Caco-2 (cell line): ENCODE results near the gene ZNF350. TPM values are rescaled to one million over a fixed set of nuclear protein-coding genes. Genes with fewer than 3 reads are reported as not detected.

Experiments used
- BruUV-seq: library from RNA; stranded (reverse); fragments of 400-500 nt; replicated peaks from 2 replicates; lab custom pipeline; 2021; lab: Mats Ljungman, UMichigan
- CTCF ChIA-PET: fragments of 300-600 bp; sonication (Branson Sonifier 250); formaldehyde crosslinking; loops from one replicate; lab custom pipeline; 2022; ENCODE audit warnings: antibody characterized with exemption; lab: Charles Lee
- POLR2A ChIA-PET: fragments of 300-600 bp; sonication (Branson Sonifier 250); formaldehyde crosslinking; loops from one replicate; lab custom pipeline; 2022; ENCODE audit warnings: antibody characterized with exemption; lab: Charles Lee
- DNase-seq, 2 experiments: peaks; one replicate each; pipeline versions ENCODE4 v3.0.0 to v3.0.0-alpha.2; 2020 to 2022
- H3K27me3 ChIP-seq: replicated peaks from 2 replicates; pipeline ENCODE4 v1.6.0; 2011; ENCODE audit warnings: low read length; ENCODE audit not compliant: control insufficient read depth, insufficient read depth
- H3K36me3 ChIP-seq: 2 replicates; pipeline ENCODE4 v1.5.1; 2011; ENCODE audit warnings: low read length; ENCODE audit not compliant: control insufficient read depth, insufficient read depth
- H3K4me1 ChIP-seq: fragments of 250-450 bp; sonication (Bioruptor Pico); 2 replicates; pipeline ENCODE4 v1.5.1; 2020; ENCODE audit warnings: mild to moderate bottlenecking
- H3K4me3 ChIP-seq: 2 replicates; pipeline ENCODE4 v1.5.1; 2011; ENCODE audit warnings: low read depth, mild to moderate bottlenecking, control low read depth, low read length
- H3K9me3 ChIP-seq: fragments of 250-450 bp; sonication (Bioruptor Pico); 2 replicates; pipeline ENCODE4 v1.5.1; 2020; ENCODE audit warnings: mild to moderate bottlenecking, moderate library complexity
- H3K27ac Mint-ChIP-seq: one replicate; pipeline ENCODE4 v1.8.0; 2022; ENCODE audit warnings: mixed read lengths; ENCODE audit not compliant: unreplicated experiment
- H3K27me3 Mint-ChIP-seq: one replicate; pipeline ENCODE4 v1.8.0; 2022; ENCODE audit warnings: mixed read lengths; ENCODE audit not compliant: insufficient read depth, unreplicated experiment
- H3K36me3 Mint-ChIP-seq: one replicate; pipeline ENCODE4 v1.8.0; 2022; ENCODE audit warnings: mild to moderate bottlenecking, mixed read lengths; ENCODE audit not compliant: insufficient read depth, unreplicated experiment
- H3K4me1 Mint-ChIP-seq: one replicate; pipeline ENCODE4 v1.8.0; 2022; ENCODE audit warnings: low read depth, mixed read lengths; ENCODE audit not compliant: unreplicated experiment
- H3K4me3 Mint-ChIP-seq: one replicate; pipeline ENCODE4 v1.8.0; 2022; ENCODE audit warnings: mild to moderate bottlenecking, moderate library complexity, mixed read lengths; ENCODE audit not compliant: unreplicated experiment
- H3K9me3 Mint-ChIP-seq: one replicate; pipeline ENCODE4 v1.8.0; 2022; ENCODE audit warnings: mixed read lengths; ENCODE audit not compliant: unreplicated experiment
- CTCF ChIP-seq, 2 experiments: fragments of 200-600 bp in 1 of 2; IDR thresholded peaks; 1 replicate in 1 of 2; 2 replicates in 1 of 2; pipeline versions ENCODE4 v1.5.1 to v1.8.0; 2011 to 2022; ENCODE audit warnings: antibody characterized with exemption in 1 of 2, control low read depth in 1 of 2, inconsistent platforms in 1 of 2, low read depth in 1 of 2, low read length in 1 of 2, mild to moderate bottlenecking in 1 of 2, moderate library complexity in 1 of 2; ENCODE audit not compliant: insufficient read depth in 1 of 2, severe bottlenecking in 1 of 2, unreplicated experiment in 1 of 2
- intact Hi-C: fragments of 100-400 bp; cut with micrococcal nuclease; formaldehyde crosslinking; loops from one replicate; pipeline ENCODE4 v1.10.0; 2022; ENCODE audit not compliant: unreplicated experiment
- total RNA-seq: library from RNA; stranded (reverse); gene quantifications from 2 replicates; pipeline ENCODE4 v1.2.3, GENCODE V29; 2022

The ZNF350 gene
- total RNA-seq, 1 experiment from 2014 or later: 2.5 TPM

- H3K4me1 Mint-ChIP-seq: no peaks in the 10 kb centered on the region
- no peak for DNase-seq
- Histone ChIP-seq H3K27me3 (no peaks in the 10 kb centered on the region), H3K9me3 (peaks cover 61% of the 10 kb centered on the region), H3K36me3 (no peaks in the 10 kb centered on the region), H3K4me3 (no peak overlapping the region), H3K4me1 (no peaks in the 10 kb centered on the region)
- TF ChIP-seq CTCF (IDR thresholded peaks at IDR 0.05; ENCODE audit: insufficient read depth in 1 of 2, low read depth in 1 of 2, low read length in 1 of 2, severe bottlenecking in 1 of 2, unreplicated experiment in 1 of 2): no peak
- POLR2A ChIA-PET: no interaction called here
- H3K27ac Mint-ChIP-seq: no peak overlapping the region
- no peaks in the 10 kb centered on the region for H3K27me3 Mint-ChIP-seq
- CTCF ChIA-PET: no interaction called here
- H3K9me3 Mint-ChIP-seq: peaks cover 60% of the 10 kb centered on the region
- H3K4me3 Mint-ChIP-seq: no peak overlapping the region
- intact Hi-C loops: no loop called here
- no peaks in the 10 kb centered on the region for H3K36me3 Mint-ChIP-seq
- BruUV-seq: no TSS peak
These were observed 67.0 kb downstream of the ZNF350 start for GRCh38 chr19:51919606-51920005.

GRCh38 chr19:51916167-51916566, 70.5 kb downstream of the ZNF350 start:
- H3K4me1 ChIP-seq: no peaks in the 10 kb centered on the region
- no peak overlapping the region for H3K4me3 ChIP-seq
- intact Hi-C loops: no loop called here
- no peaks in the 10 kb centered on the region for H3K27me3 Mint-ChIP-seq
- no TSS peak for BruUV-seq
- no peak overlapping the region for H3K4me3 Mint-ChIP-seq
- peaks cover 62% of the 10 kb centered on the region for H3K9me3 Mint-ChIP-seq
- DNase-seq: no peak
- ChIA-PET POLR2A (no interaction called here), CTCF (no interaction called here)
- no peaks in the 10 kb centered on the region for H3K4me1 Mint-ChIP-seq
- H3K27ac Mint-ChIP-seq: no peak overlapping the region
- TF ChIP-seq CTCF (IDR thresholded peaks at IDR 0.05; ENCODE audit: insufficient read depth in 1 of 2, low read depth in 1 of 2, low read length in 1 of 2, severe bottlenecking in 1 of 2, unreplicated experiment in 1 of 2): no peak
- no peaks in the 10 kb centered on the region for H3K27me3 ChIP-seq
- no peaks in the 10 kb centered on the region for H3K36me3 ChIP-seq
- peaks cover 42% of the 10 kb centered on the region for H3K9me3 ChIP-seq
- no peaks in the 10 kb centered on the region for H3K36me3 Mint-ChIP-seq

- ChIA-PET CTCF (no interaction called here), POLR2A (no interaction called here)
- H3K27ac Mint-ChIP-seq: no peak overlapping the region
- H3K9me3 Mint-ChIP-seq: peaks cover 56% of the 10 kb centered on the region
- Histone ChIP-seq H3K27me3 (no peaks in the 10 kb centered on the region), H3K4me1 (no peaks in the 10 kb centered on the region), H3K36me3 (no peaks in the 10 kb centered on the region), H3K4me3 (no peak overlapping the region), H3K9me3 (peaks cover 39% of the 10 kb centered on the region)
- no TSS peak for BruUV-seq
- no peak overlapping the region for H3K4me3 Mint-ChIP-seq
- H3K4me1 Mint-ChIP-seq: no peaks in the 10 kb centered on the region
- no peak for DNase-seq
- no peaks in the 10 kb centered on the region for H3K27me3 Mint-ChIP-seq
- no peaks in the 10 kb centered on the region for H3K36me3 Mint-ChIP-seq
- TF ChIP-seq CTCF (IDR thresholded peaks at IDR 0.05; ENCODE audit: insufficient read depth in 1 of 2, low read depth in 1 of 2, low read length in 1 of 2, severe bottlenecking in 1 of 2, unreplicated experiment in 1 of 2): no peak
- intact Hi-C loops: no loop called here
These were observed 71.2 kb downstream of the ZNF350 start for GRCh38 chr19:51915324-51915867.

Other genes starting within 250 kb of the ZNF350 start
- gene FPR1, start 235.0 kb downstream of the ZNF350 start, total RNA-seq: not detected in 2 replicates
- not detected in 2 replicates for gene FPR2, start 225.7 kb downstream of the ZNF350 start, total RNA-seq
- not detected in 2 replicates for gene FPR3, start 191.7 kb downstream of the ZNF350 start, total RNA-seq
- gene ZNF577, start 98.9 kb downstream of the ZNF350 start, total RNA-seq: 4.9 and 7.7 TPM in 2 replicates
- 3.7 and 7.9 TPM in 2 replicates for gene ZNF649, start 81.8 kb downstream of the ZNF350 start, total RNA-seq
- 1.3 and 2.2 TPM in 2 replicates for gene ZNF613, start 59.4 kb downstream of the ZNF350 start, total RNA-seq
- gene ZNF615, start 21.4 kb upstream of the ZNF350 start, total RNA-seq: 5.2 and 7.1 TPM in 2 replicates
- gene ZNF614, start 41.5 kb upstream of the ZNF350 start, total RNA-seq: 7.8 and 8.7 TPM in 2 replicates
- gene ZNF432, start 62.0 kb upstream of the ZNF350 start, total RNA-seq: 7.0 and 10.5 TPM in 2 replicates
- gene ZNF841, start 108.9 kb upstream of the ZNF350 start, total RNA-seq: 14.9 and 16.7 TPM in 2 replicates
- gene ZNF616, start 153.1 kb upstream of the ZNF350 start, total RNA-seq: 5.7 and 7.1 TPM in 2 replicates
- gene ZNF836, start 184.8 kb upstream of the ZNF350 start, total RNA-seq: 6.3 and 8.8 TPM in 2 replicates
- 279 and 291 TPM in 2 replicates for gene PPP2R1A, start 203.2 kb upstream of the ZNF350 start, total RNA-seq